Smooth muscle cell of the brain vasculature (primary cell): ENCODE results near the gene STRADB.
"Not testable (repeated sequence)": the region's sequence is repeated elsewhere in the genome, so short reads cannot be mapped to it uniquely, and the experiment has no call there.

Source experiments
- DNase-seq: peaks from one replicate; pipeline ENCODE4 v3.0.0-alpha.2; 2012; ENCODE audit warnings: low read depth, low spot score

STRADB gene

GRCh38 chr2:201430839-201431238 lies 20.7 kb upstream of the STRADB start:
- no peak for DNase-seq

GRCh38 chr2:201432038-201432620 lies 19.4 kb upstream of the STRADB start:
- DNase-seq = no peak

- DNase-seq = no peak
These were observed 18.7 kb upstream of the STRADB start for GRCh38 chr2:201432621-201433393.

GRCh38 chr2:201433394-201433995 lies 18.0 kb upstream of the STRADB start:
- no peak for DNase-seq

GRCh38 chr2:201436141-201436540 lies 15.4 kb upstream of the STRADB start:
- no peak for DNase-seq

- not testable (repeated sequence) for DNase-seq
These were observed 12.1 kb upstream of the STRADB start for GRCh38 chr2:201439336-201439922.

- DNase-seq = no peak
These were observed 11.4 kb upstream of the STRADB start for GRCh38 chr2:201440182-201440581.

- no peak for DNase-seq
These were observed 10.1 kb upstream of the STRADB start for GRCh38 chr2:201441409-201441808.

- no peak for DNase-seq
These were observed 6.6 kb upstream of the STRADB start for GRCh38 chr2:201444746-201445465.

GRCh38 chr2:201447086-201447485 lies 4.5 kb upstream of the STRADB start:
- DNase-seq = no peak

GRCh38 chr2:201448061-201448460 lies 3.5 kb upstream of the STRADB start:
- no peak for DNase-seq

GRCh38 chr2:201448701-201449100 lies 2.8 kb upstream of the STRADB start:
- no peak for DNase-seq

- DNase-seq = no peak
These were observed 617 bp upstream of the STRADB start for GRCh38 chr2:201450954-201451291.

- DNase-seq = no peak
These were observed 750 bp downstream of the STRADB start for GRCh38 chr2:201452058-201452921.

GRCh38 chr2:201452922-201453643 lies 1.5 kb downstream of the STRADB start:
- no peak for DNase-seq

GRCh38 chr2:201458381-201458780 lies 6.8 kb downstream of the STRADB start:
- no peak for DNase-seq

GRCh38 chr2:201460532-201460931 lies 9.0 kb downstream of the STRADB start:
- DNase-seq = no peak

GRCh38 chr2:201464547-201464946 lies 13.0 kb downstream of the STRADB start:
- DNase-seq = no peak

- no peak for DNase-seq
These were observed 14.0 kb downstream of the STRADB start for GRCh38 chr2:201465524-201465971.

GRCh38 chr2:201466050-201466675 lies 14.6 kb downstream of the STRADB start:
- no peak for DNase-seq
